Keratinocyte (primary cell): ENCODE results near the gene EPHA2. TPM values are rescaled to one million over a fixed set of nuclear protein-coding genes. Genes with fewer than 3 reads are reported as not detected.

Experiments used
- DNase-seq: peaks from one replicate; pipeline ENCODE4 v3.0.0-alpha.2; 2011; ENCODE audit warnings: low read depth, missing footprints, low spot score
- FAIRE-seq: peaks from 2 replicates; lab custom pipeline; 2011; peaks lifted over from hg19 to GRCh38; lab: Jason Lieb, UNC
- H2AFZ ChIP-seq: 2 replicates; pipeline ENCODE4 v1.6.0; 2012; ENCODE audit warnings: low read length, control low read depth, inconsistent platforms; ENCODE audit not compliant: control insufficient read depth
- H3K27ac ChIP-seq: 2 replicates; pipeline ENCODE4 v1.5.1; 2011; ENCODE audit warnings: low read length; ENCODE audit not compliant: control insufficient read depth, insufficient read depth
- H3K27me3 ChIP-seq: 3 replicates; pipeline ENCODE4 v1.6.0; 2011; ENCODE audit warnings: low read length; ENCODE audit not compliant: control insufficient read depth, insufficient read depth; ENCODE audit errors: extremely low read depth
- H3K36me3 ChIP-seq, 2 experiments: 2 replicates in 1 of 2; 3 replicates in 1 of 2; pipeline ENCODE4 v1.5.1; 2011; ENCODE audit warnings: low read length in 2 of 2, mild to moderate bottlenecking in 1 of 2; ENCODE audit not compliant: control insufficient read depth in 2 of 2, insufficient read depth in 2 of 2; ENCODE audit errors: extremely low read depth in 1 of 2
- H3K4me1 ChIP-seq: 3 replicates; pipeline ENCODE4 v1.5.1; 2011; ENCODE audit warnings: low read length; ENCODE audit not compliant: control insufficient read depth, insufficient read depth; ENCODE audit errors: extremely low read depth
- H3K4me2 ChIP-seq: 3 replicates; pipeline ENCODE4 v1.6.0; 2011; ENCODE audit warnings: low read depth, low read length; ENCODE audit not compliant: control insufficient read depth, insufficient read depth; ENCODE audit errors: extremely low read depth
- H3K4me3 ChIP-seq, 3 experiments: fragments of 200-600 bp in 1 of 3; sonication (generic) in 1 of 3; 2 replicates in 2 of 3; 3 replicates in 1 of 3; pipeline ENCODE4 v1.5.1; 2011 to 2016; ENCODE audit warnings: low read length in 3 of 3, mild to moderate bottlenecking in 3 of 3, control low read depth in 2 of 3, inconsistent platforms in 1 of 3, low read depth in 1 of 3, mixed read lengths in 1 of 3, mixed run types in 1 of 3, moderate library complexity in 1 of 3; ENCODE audit not compliant: control insufficient read depth in 2 of 3, insufficient read depth in 2 of 3; ENCODE audit errors: extremely low read depth in 1 of 3
- H3K79me2 ChIP-seq: 2 replicates; pipeline ENCODE4 v1.6.0; 2012; ENCODE audit warnings: low read length; ENCODE audit not compliant: control insufficient read depth, insufficient read depth
- H3K9ac ChIP-seq: 3 replicates; pipeline ENCODE4 v1.6.0; 2011; ENCODE audit warnings: low read length; ENCODE audit not compliant: control insufficient read depth, insufficient read depth; ENCODE audit errors: extremely low read depth
- H3K9me1 ChIP-seq: 3 replicates; pipeline ENCODE4 v1.6.0; 2011; ENCODE audit warnings: low read length; ENCODE audit not compliant: control insufficient read depth, insufficient read depth; ENCODE audit errors: extremely low read depth
- H3K9me3 ChIP-seq: 2 replicates; pipeline ENCODE4 v1.5.1; 2012; ENCODE audit warnings: low read depth, low read length; ENCODE audit not compliant: control insufficient read depth
- H4K20me1 ChIP-seq: 3 replicates; pipeline ENCODE4 v1.6.0; 2011; ENCODE audit warnings: low read length; ENCODE audit not compliant: control insufficient read depth, insufficient read depth; ENCODE audit errors: extremely low read depth
- EZH2 ChIP-seq: IDR thresholded peaks from one replicate; pipeline ENCODE4 v1.6.1; 2012; ENCODE audit warnings: inconsistent platforms, mild to moderate bottlenecking, low read length, moderate library complexity
- dilution Hi-C: fragments of 300-500 bp; cut with MboI; formaldehyde crosslinking; loops from one replicate; pipeline ENCODE4 v1.7.0; 2020; ENCODE audit warnings: low sequenced_read_pairs; ENCODE audit not compliant: extremely low pct_ligation_motif_present
- polyA plus RNA-seq, 5 experiments: library from polyadenylated mRNA; depleted of rRNA in 3 of 5; stranded (reverse) in 3 of 5; stranded (forward) in 1 of 5; unstranded in 1 of 5; fragments of >200 nt; gene quantifications; 1 replicate in 1 of 5; 2 replicates in 3 of 5; 3 replicates in 1 of 5; pipeline versions ENCODE4 v1.2.1 to v1.2.3, GENCODE V29; 2011 to 2012; ENCODE audit warnings: missing spikeins in 2 of 5, low read depth in 1 of 5, low replicate concordance in 1 of 5
- TF ChIP-seq, protein P1 (sequence below), 3 experiments: IDR thresholded peaks in 1 of 3; conservative IDR thresholded peaks in 1 of 3; optimal IDR thresholded peaks in 1 of 3; 2 replicates in 2 of 3; 3 replicates in 1 of 3; pipeline versions ENCODE3 to v1.5.1; 2011; ENCODE audit warnings: low read length in 3 of 3, mild to moderate bottlenecking in 3 of 3, moderate library complexity in 2 of 3, control low read depth in 1 of 3, inconsistent platforms in 1 of 3; ENCODE audit not compliant: insufficient read depth in 2 of 3; ENCODE audit errors: extremely low read depth in 1 of 3

The EPHA2 gene
- polyA plus RNA-seq, 1 donor (not counting 4 experiments of a cell fraction or from before 2014, with no cell fraction given): 55.6 TPM

GRCh38 chr1:16077406-16078245 lies 78.2 kb downstream of the EPHA2 start:
- Histone ChIP-seq H3K9me1 (no peaks in the 10 kb centered on the region), H3K4me1 (peaks cover 42% of the 10 kb centered on the region), H3K9ac (no peak overlapping the region), H4K20me1 (no peaks in the 10 kb centered on the region), H3K4me3 (no peak overlapping the region), H3K79me2 (no peaks in the 10 kb centered on the region), H3K27ac (no peak overlapping the region), H3K27me3 (peaks cover 2% of the 10 kb centered on the region), H3K36me3 (no peaks in the 10 kb centered on the region), H3K9me3 (no peaks in the 10 kb centered on the region), H2AFZ (no peak overlapping the region), H3K4me2 (no peak overlapping the region)
- TF ChIP-seq, protein P1, sequence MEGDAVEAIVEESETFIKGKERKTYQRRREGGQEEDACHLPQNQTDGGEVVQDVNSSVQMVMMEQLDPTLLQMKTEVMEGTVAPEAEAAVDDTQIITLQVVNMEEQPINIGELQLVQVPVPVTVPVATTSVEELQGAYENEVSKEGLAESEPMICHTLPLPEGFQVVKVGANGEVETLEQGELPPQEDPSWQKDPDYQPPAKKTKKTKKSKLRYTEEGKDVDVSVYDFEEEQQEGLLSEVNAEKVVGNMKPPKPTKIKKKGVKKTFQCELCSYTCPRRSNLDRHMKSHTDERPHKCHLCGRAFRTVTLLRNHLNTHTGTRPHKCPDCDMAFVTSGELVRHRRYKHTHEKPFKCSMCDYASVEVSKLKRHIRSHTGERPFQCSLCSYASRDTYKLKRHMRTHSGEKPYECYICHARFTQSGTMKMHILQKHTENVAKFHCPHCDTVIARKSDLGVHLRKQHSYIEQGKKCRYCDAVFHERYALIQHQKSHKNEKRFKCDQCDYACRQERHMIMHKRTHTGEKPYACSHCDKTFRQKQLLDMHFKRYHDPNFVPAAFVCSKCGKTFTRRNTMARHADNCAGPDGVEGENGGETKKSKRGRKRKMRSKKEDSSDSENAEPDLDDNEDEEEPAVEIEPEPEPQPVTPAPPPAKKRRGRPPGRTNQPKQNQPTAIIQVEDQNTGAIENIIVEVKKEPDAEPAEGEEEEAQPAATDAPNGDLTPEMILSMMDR (optimal IDR thresholded peaks at IDR 0.05 in 1 of 3, IDR thresholded peaks at IDR 0.05 in 1 of 3, conservative IDR thresholded peaks at IDR 0.05 in 1 of 3; ENCODE audit: extremely low read depth in 1 of 3, insufficient read depth in 2 of 3, low read length in 3 of 3): no peak
- no peak for TF ChIP-seq EZH2
- FAIRE-seq (peak; percentile 17), DNase-seq (no peak)
- dilution Hi-C loops: no loop called here

- H3K4me3 ChIP-seq: no peak overlapping the region
- no peaks in the 10 kb centered on the region for H3K79me2 ChIP-seq
- H3K27ac ChIP-seq: peak overlapping the region; percentile 13
- no peak overlapping the region for H2AFZ ChIP-seq
- peaks cover 36% of the 10 kb centered on the region for H3K4me1 ChIP-seq
- TF ChIP-seq, protein P1 (optimal IDR thresholded peaks at IDR 0.05 in 1 of 3, IDR thresholded peaks at IDR 0.05 in 1 of 3, conservative IDR thresholded peaks at IDR 0.05 in 1 of 3; ENCODE audit: extremely low read depth in 1 of 3, insufficient read depth in 2 of 3, low read length in 3 of 3): no peak
- TF ChIP-seq EZH2: no peak
- peak overlapping the region; percentile 62 for H3K4me2 ChIP-seq
- no peaks in the 10 kb centered on the region for H3K9me1 ChIP-seq
- dilution Hi-C loops: no loop called here
- no peaks in the 10 kb centered on the region for H3K36me3 ChIP-seq
- DNase-seq: peak; percentile 75
- peak overlapping the region; percentile 39 for H3K9ac ChIP-seq
- peaks cover 8% of the 10 kb centered on the region for H3K27me3 ChIP-seq
- no peaks in the 10 kb centered on the region for H3K9me3 ChIP-seq
- FAIRE-seq: no peak
- no peaks in the 10 kb centered on the region for H4K20me1 ChIP-seq
These were observed 79.0 kb downstream of the EPHA2 start for GRCh38 chr1:16076865-16077238.
